Activated naive CD8-positive, alpha-beta T cell treated with anti-CD3 and anti-CD28 coated beads, Interleukin-2, amount 50 U/mL, for 24 hours (primary cell): ENCODE data around the gene SPEG.

Experiments used
- ATAC-seq: fragments of 150-1000 bp; cut with Tn5 transposase; one replicate; pipeline ENCODE4 v1.10.0; 2021
- DNase-seq: peaks from one replicate; pipeline ENCODE4 v3.0.0; 2021
- H3K27ac Mint-ChIP-seq: one replicate; pipeline ENCODE4 v1.8.0; 2021; ENCODE audit warnings: mild to moderate bottlenecking, mixed read lengths
- H3K27me3 Mint-ChIP-seq: one replicate; pipeline ENCODE4 v1.8.0; 2021; ENCODE audit warnings: mixed read lengths
- H3K36me3 Mint-ChIP-seq: one replicate; pipeline ENCODE4 v1.8.0; 2021; ENCODE audit warnings: low read depth, mixed read lengths
- H3K4me1 Mint-ChIP-seq: one replicate; pipeline ENCODE4 v1.8.0; 2021; ENCODE audit warnings: mixed read lengths
- H3K4me3 Mint-ChIP-seq: one replicate; pipeline ENCODE4 v1.8.0; 2021; ENCODE audit warnings: mild to moderate bottlenecking, moderate library complexity, mixed read lengths
- H3K9me3 Mint-ChIP-seq: one replicate; pipeline ENCODE4 v1.8.0; 2021; ENCODE audit warnings: mixed read lengths

The SPEG gene

DNA sequence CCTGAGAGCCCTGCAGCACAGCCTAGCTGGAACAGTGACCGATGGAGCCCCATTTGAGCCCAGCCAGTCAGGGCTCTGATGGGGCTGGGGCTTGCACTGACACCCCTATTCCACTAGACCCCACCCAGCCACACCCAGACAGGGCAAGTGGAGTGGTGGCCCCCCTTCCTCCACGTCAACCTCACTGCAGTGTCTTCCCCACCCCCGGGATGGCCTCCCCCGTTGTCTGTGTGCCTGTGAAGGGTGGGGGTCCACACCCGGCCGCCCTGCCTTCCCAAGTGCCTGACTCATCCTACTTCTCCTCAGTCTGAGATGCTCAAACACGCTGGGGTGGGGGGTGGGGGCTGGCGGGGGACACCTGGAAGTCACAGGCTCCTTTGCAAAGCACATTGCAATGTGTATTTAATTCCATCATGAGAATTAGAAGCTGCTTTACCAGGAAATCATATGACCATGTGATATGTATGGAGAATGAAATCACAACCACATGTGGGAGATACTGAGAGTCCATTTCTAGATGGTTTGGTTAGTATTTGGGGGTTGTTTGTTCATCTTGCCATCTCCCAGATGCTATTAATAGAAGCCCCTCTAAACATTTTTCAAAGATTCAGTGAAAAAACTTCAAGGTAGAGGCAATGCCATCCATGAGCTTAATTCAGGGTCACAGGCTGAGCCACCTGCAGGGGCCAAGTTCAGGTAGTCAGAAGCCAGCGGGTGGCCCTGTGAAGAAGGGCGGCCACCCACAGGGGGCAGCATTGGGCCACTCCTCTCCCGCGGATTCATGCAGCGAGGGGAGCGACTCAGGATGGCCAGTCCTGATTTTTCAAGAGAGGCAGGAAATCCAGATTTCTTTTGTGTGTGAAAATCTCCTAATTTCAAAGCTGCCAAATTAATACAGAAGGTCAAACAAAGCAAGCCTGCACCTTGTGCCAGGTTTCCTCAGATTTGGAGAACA, 41.3 kb downstream of the SPEG start:
- DNase-seq, result peak; percentile 79
- H3K4me1 Mint-ChIP-seq, result peaks cover 3% of the 10 kb centered on the region

DNA sequence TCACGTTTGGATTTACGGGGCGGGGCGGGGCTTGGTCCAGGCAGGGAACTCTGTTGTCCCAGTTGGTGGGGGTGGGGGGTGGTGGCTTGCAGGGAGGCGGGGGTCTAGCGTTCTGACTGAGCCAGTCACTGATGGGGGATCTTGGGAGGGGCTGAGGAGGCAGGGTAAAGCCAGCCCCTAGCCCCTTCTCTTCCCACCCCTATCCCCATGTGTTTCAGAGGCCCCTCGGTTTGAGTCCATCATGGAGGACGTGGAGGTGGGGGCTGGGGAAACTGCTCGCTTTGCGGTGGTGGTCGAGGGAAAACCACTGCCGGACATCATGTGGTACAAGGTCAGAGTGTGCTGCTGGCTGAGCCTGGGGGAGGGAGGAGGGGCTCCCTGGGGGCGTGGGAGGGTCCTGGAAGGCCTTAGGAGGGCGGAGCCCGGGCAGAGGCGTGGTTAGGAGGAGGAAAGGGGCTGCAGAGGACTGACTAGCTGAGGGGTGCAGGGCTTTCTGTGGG, 42.1 kb downstream of the SPEG start:
- peaks cover 3% of the 10 kb centered on the region for H3K4me1 Mint-ChIP-seq
- no peaks in the 10 kb centered on the region for H3K36me3 Mint-ChIP-seq
- no peak overlapping the region for H3K4me3 Mint-ChIP-seq
- ATAC-seq, result no peak
- H3K27me3 Mint-ChIP-seq, result peaks cover 6% of the 10 kb centered on the region
- DNase-seq, result no peak
- H3K9me3 Mint-ChIP-seq, result no peaks in the 10 kb centered on the region
- H3K27ac Mint-ChIP-seq, result no peak overlapping the region

More for the DNA sequence above, 41.3 kb downstream of the SPEG start:
- Mint-ChIP-seq H3K36me3 (no peaks in the 10 kb centered on the region), H3K9me3 (no peaks in the 10 kb centered on the region), H3K27ac (no peak overlapping the region), H3K4me3 (no peak overlapping the region), H3K27me3 (peaks cover 3% of the 10 kb centered on the region)
- ATAC-seq, result peak; percentile 65

DNA sequence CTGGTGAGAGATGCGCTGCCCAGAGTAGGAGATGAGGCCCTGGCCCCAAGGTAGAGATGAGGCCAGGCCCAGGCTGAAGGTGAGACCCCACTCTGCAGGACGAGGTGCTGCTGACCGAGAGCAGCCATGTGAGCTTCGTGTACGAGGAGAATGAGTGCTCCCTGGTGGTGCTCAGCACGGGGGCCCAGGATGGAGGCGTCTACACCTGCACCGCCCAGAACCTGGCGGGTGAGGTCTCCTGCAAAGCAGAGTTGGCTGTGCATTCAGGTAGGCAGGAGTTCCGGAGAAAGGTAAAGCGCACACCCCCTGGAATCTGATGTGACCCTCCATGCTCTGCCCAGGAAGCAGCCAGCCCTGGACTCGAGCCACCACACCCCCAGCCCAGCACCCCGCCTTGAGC, 42.5 kb downstream of the SPEG start:
- no peaks in the 10 kb centered on the region for H3K36me3 Mint-ChIP-seq
- H3K27me3 Mint-ChIP-seq, result peaks cover 10% of the 10 kb centered on the region
- H3K9me3 Mint-ChIP-seq, result no peaks in the 10 kb centered on the region

DNA sequence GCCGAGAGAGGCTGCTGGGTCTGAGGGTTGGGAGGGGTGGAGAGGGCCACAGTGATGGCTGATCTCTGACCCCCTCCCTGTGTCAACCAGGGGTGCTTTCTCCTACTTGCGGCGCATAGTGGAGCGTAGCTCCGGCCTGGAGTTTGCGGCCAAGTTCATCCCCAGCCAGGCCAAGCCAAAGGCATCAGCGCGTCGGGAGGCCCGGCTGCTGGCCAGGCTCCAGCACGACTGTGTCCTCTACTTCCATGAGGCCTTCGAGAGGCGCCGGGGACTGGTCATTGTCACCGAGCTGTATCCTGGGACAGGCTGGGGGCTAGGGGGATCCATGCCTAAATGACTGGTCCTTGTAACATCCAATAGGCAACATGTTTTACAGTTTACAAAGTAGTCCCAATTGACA, 43.2 kb downstream of the SPEG start:
- no peak overlapping the region for H3K27ac Mint-ChIP-seq
- ATAC-seq (no peak), DNase-seq (no peak)
- H3K4me1 Mint-ChIP-seq, result peaks cover 3% of the 10 kb centered on the region
- H3K9me3 Mint-ChIP-seq, result no peaks in the 10 kb centered on the region
- H3K4me3 Mint-ChIP-seq, result no peak overlapping the region
- no peaks in the 10 kb centered on the region for H3K36me3 Mint-ChIP-seq
- H3K27me3 Mint-ChIP-seq, result peaks cover 17% of the 10 kb centered on the region

More for the DNA sequence above, 42.5 kb downstream of the SPEG start:
- ATAC-seq (no peak), DNase-seq (no peak)
- no peak overlapping the region for H3K27ac Mint-ChIP-seq
- no peak overlapping the region for H3K4me3 Mint-ChIP-seq
- H3K4me1 Mint-ChIP-seq, result peaks cover 3% of the 10 kb centered on the region

DNA sequence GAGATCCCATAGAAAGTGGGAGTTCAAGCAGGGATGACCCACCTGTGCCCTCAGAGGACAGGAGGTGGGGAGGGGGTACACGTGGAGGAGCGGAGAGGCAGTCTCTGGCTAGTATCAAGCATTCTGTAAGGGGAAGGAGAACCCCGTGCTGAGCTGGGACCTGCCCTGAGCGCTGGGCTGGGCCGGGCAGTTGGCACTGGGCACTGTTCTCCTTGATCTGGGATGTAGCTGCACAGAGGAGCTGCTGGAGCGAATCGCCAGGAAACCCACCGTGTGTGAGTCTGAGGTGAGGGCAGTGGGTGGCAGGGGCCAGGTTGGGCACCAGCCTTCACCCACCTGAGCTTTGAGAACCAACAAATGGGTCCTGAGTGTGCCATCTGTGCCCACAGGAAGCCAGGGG, 44.3 kb downstream of the SPEG start:
- H3K27me3 Mint-ChIP-seq, result peaks cover 20% of the 10 kb centered on the region
- H3K4me3 Mint-ChIP-seq, result no peak overlapping the region
- no peaks in the 10 kb centered on the region for H3K36me3 Mint-ChIP-seq
- ATAC-seq (no peak), DNase-seq (no peak)
- no peaks in the 10 kb centered on the region for H3K9me3 Mint-ChIP-seq
- peaks cover 4% of the 10 kb centered on the region for H3K4me1 Mint-ChIP-seq
- no peak overlapping the region for H3K27ac Mint-ChIP-seq

DNA sequence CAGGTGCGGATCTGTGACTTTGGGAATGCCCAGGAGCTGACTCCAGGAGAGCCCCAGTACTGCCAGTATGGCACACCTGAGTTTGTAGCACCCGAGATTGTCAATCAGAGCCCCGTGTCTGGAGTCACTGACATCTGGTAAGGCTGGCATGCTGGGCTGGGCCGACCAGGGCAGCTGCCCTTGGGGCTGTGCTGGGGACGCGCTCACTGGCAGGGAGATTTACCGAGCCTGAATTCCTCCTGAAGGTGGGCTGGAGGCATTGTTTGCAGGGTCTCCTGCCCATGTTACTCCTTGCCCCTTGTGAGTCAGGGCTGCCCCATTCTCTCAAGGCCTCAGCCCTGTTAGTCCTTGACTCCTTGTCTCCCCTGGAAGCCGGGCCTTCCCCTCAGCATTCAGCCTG, 45.4 kb downstream of the SPEG start:
- no peak overlapping the region for H3K27ac Mint-ChIP-seq
- no peaks in the 10 kb centered on the region for H3K9me3 Mint-ChIP-seq
- no peaks in the 10 kb centered on the region for H3K36me3 Mint-ChIP-seq
- H3K27me3 Mint-ChIP-seq, result peaks cover 26% of the 10 kb centered on the region
- ATAC-seq (no peak), DNase-seq (no peak)
- H3K4me3 Mint-ChIP-seq, result no peak overlapping the region
- peaks cover 9% of the 10 kb centered on the region for H3K4me1 Mint-ChIP-seq

DNA sequence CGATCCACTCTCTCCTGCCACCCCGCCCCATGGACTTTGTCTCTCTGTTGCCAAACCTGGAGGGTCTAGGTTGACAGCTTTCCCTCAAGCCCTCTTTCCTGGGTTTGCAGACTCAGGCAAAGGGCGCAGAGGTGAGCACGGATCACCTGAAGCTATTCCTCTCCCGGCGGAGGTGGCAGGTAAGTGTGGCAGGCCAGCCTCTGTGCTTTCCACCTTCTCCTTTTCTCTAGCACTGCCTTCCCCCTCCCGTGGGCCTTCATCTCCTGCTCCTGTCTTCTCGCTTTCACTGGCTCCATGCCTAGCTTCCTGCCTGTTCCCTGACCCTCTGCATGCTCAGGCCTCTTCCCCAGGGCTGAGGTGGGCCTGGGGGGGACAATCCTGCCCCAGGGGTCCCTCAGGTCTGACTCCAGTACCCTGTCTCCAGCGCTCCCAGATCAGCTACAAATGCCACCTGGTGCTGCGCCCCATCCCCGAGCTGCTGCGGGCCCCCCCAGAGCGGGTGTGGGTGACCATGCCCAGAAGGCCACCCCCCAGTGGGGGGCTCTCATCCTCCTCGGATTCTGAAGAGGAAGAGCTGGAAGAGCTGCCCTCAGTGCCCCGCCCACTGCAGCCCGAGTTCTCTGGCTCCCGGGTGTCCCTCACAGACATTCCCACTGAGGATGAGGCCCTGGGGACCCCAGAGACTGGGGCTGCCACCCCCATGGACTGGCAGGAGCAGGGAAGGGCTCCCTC, 48.2 kb downstream of the SPEG start:
- peaks cover 37% of the 10 kb centered on the region for H3K27me3 Mint-ChIP-seq
- DNase-seq (no peak), ATAC-seq (no peak)
- H3K4me3 Mint-ChIP-seq, result no peak overlapping the region
- peaks cover 5% of the 10 kb centered on the region for H3K4me1 Mint-ChIP-seq
- H3K27ac Mint-ChIP-seq, result no peak overlapping the region
- H3K9me3 Mint-ChIP-seq, result no peaks in the 10 kb centered on the region
- H3K36me3 Mint-ChIP-seq, result no peaks in the 10 kb centered on the region

DNA sequence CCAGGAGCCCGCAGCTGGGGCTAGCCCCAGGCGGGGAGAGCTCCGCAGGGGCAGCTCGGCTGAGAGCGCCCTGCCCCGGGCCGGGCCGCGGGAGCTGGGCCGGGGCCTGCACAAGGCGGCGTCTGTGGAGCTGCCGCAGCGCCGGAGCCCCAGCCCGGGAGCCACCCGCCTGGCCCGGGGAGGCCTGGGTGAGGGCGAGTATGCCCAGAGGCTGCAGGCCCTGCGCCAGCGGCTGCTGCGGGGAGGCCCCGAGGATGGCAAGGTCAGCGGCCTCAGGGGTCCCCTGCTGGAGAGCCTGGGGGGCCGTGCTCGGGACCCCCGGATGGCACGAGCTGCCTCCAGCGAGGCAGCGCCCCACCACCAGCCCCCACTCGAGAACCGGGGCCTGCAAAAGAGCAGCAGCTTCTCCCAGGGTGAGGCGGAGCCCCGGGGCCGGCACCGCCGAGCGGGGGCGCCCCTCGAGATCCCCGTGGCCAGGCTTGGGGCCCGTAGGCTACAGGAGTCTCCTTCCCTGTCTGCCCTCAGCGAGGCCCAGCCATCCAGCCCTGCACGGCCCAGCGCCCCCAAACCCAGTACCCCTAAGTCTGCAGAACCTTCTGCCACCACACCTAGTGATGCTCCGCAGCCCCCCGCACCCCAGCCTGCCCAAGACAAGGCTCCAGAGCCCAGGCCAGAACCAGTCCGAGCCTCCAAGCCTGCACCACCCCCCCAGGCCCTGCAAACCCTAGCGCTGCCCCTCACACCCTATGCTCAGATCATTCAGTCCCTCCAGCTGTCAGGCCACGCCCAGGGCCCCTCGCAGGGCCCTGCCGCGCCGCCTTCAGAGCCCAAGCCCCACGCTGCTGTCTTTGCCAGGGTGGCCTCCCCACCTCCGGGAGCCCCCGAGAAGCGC, 49.1 kb downstream of the SPEG start:
- Mint-ChIP-seq H3K9me3 (no peaks in the 10 kb centered on the region), H3K4me1 (peaks cover 5% of the 10 kb centered on the region), H3K36me3 (no peaks in the 10 kb centered on the region), H3K27me3 (peaks cover 37% of the 10 kb centered on the region), H3K27ac (no peak overlapping the region), H3K4me3 (no peak overlapping the region)
- ATAC-seq (no peak), DNase-seq (no peak)

DNA sequence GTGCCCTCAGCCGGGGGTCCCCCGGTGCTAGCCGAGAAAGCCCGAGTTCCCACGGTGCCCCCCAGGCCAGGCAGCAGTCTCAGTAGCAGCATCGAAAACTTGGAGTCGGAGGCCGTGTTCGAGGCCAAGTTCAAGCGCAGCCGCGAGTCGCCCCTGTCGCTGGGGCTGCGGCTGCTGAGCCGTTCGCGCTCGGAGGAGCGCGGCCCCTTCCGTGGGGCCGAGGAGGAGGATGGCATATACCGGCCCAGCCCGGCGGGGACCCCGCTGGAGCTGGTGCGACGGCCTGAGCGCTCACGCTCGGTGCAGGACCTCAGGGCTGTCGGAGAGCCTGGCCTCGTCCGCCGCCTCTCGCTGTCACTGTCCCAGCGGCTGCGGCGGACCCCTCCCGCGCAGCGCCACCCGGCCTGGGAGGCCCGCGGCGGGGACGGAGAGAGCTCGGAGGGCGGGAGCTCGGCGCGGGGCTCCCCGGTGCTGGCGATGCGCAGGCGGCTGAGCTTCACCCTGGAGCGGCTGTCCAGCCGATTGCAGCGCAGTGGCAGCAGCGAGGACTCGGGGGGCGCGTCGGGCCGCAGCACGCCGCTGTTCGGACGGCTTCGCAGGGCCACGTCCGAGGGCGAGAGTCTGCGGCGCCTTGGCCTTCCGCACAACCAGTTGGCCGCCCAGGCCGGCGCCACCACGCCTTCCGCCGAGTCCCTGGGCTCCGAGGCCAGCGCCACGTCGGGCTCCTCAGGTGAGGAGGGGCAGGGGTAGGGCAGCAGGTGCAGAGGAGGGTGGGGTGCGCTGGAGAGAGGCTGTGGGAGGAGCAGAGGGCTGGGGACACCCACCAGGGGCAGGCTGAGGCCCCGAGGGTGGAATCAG, 49.9 kb downstream of the SPEG start:
- peak; percentile 38 for ATAC-seq
- Mint-ChIP-seq H3K4me3 (no peak overlapping the region), H3K27ac (no peak overlapping the region), H3K36me3 (no peaks in the 10 kb centered on the region), H3K4me1 (peaks cover 5% of the 10 kb centered on the region), H3K27me3 (peaks cover 37% of the 10 kb centered on the region), H3K9me3 (no peaks in the 10 kb centered on the region)
- no peak for DNase-seq

DNA sequence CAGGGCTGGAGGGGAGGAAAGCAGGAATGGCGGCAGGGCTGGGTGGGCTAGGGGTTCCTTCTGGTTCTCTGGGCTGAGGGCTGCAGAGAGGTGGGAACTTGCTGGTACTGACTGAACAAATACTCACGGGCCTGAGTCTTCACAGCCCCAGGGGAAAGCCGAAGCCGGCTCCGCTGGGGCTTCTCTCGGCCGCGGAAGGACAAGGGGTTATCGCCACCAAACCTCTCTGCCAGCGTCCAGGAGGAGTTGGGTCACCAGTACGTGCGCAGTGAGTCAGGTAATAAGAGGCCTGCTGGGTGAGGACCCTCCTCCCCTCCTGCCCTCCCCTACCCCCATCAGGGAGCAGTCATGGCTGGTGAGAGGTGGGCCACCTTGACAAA, 50.5 kb downstream of the SPEG start:
- no peak for DNase-seq
- no peak for ATAC-seq
- no peaks in the 10 kb centered on the region for H3K36me3 Mint-ChIP-seq
- peaks cover 5% of the 10 kb centered on the region for H3K4me1 Mint-ChIP-seq
- peaks cover 37% of the 10 kb centered on the region for H3K27me3 Mint-ChIP-seq
- H3K4me3 Mint-ChIP-seq, result no peak overlapping the region
- H3K9me3 Mint-ChIP-seq, result no peaks in the 10 kb centered on the region
- no peak overlapping the region for H3K27ac Mint-ChIP-seq

DNA sequence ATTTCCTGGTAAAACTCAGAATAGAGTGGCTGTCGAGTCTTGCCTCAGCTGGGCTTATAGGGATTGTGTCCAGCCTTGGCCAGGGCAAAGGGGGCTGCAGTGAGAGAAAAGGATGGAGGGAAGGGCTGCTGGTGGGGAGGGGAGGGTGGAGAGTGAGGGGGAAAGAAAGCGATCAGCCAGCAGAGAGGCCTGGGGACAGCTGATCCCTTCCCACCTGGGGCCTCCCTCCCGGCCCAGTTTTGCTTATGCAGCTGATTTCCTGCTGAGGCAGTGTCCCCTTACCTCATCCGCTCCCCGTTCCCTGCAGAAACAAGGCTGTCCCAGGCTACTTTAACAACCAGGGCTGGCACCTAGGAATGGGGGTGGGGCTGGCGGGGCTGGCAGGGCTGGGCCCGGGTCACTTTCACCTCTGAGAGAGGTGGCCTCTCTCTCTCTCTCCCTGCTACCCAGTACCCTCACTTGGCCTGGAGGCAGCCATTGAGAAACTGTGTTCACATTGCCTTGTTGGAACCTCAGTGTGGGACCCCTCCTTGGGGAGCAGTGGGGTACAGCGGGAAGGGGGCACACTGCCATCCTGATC, 51.8 kb downstream of the SPEG start:
- Mint-ChIP-seq H3K27me3 (peaks cover 36% of the 10 kb centered on the region), H3K36me3 (no peaks in the 10 kb centered on the region), H3K9me3 (no peaks in the 10 kb centered on the region), H3K4me1 (peaks cover 5% of the 10 kb centered on the region), H3K27ac (no peak overlapping the region), H3K4me3 (no peak overlapping the region)
- DNase-seq (no peak), ATAC-seq (no peak)

DNA sequence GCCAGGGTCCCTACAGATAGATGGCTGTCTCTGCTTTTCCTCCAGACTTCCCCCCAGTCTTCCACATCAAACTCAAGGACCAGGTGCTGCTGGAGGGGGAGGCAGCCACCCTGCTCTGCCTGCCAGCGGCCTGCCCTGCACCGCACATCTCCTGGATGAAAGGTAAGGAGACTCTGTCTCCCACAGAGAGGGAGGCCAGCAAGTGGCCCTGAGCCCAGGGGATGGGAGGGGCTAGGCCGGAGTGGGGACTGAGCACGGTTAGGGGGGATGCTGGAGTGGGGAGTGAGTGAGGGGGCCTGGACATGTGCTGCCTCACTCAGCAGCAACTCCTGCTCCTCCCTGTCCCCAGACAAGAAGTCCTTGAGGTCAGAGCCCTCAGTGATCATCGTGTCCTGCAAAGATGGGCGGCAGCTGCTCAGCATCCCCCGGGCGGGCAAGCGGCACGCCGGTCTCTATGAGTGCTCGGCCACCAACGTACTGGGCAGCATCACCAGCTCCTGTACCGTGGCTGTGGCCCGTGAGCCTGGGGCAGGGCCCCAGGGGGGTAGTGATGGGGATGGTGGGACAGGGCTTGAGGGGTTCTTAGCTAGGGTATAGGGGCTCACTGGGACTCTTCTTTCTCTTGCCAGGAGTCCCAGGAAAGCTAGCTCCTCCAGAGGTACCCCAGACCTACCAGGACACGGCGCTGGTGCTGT, 53.7 kb downstream of the SPEG start:
- peaks cover 26% of the 10 kb centered on the region for H3K27me3 Mint-ChIP-seq
- no peak overlapping the region for H3K27ac Mint-ChIP-seq

DNA sequence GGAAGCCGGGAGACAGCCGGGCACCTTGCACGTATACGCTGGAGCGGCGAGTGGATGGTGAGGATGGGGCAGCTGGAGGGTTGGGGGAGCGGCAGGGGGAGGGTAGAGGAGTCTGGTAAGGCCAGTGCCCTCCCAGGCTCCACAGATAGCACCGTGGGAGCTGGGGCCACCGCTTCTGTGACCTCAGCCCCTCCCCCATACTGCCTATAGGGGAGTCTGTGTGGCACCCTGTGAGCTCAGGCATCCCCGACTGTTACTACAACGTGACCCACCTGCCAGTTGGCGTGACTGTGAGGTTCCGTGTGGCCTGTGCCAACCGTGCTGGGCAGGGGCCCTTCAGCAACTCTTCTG, 54.2 kb downstream of the SPEG start:
- no peaks in the 10 kb centered on the region for H3K36me3 Mint-ChIP-seq
- peaks cover 5% of the 10 kb centered on the region for H3K4me1 Mint-ChIP-seq
- H3K27me3 Mint-ChIP-seq, result peaks cover 29% of the 10 kb centered on the region
- H3K4me3 Mint-ChIP-seq, result no peak overlapping the region
- H3K9me3 Mint-ChIP-seq, result no peaks in the 10 kb centered on the region
- no peak overlapping the region for H3K27ac Mint-ChIP-seq
- ATAC-seq (no peak), DNase-seq (no peak)

More for the DNA sequence above, 53.7 kb downstream of the SPEG start:
- no peak for ATAC-seq
- DNase-seq, result no peak
- no peaks in the 10 kb centered on the region for H3K36me3 Mint-ChIP-seq
- H3K4me1 Mint-ChIP-seq, result peaks cover 5% of the 10 kb centered on the region
- no peaks in the 10 kb centered on the region for H3K9me3 Mint-ChIP-seq
- no peak overlapping the region for H3K4me3 Mint-ChIP-seq
